ENCODE measurements around the gene PAQR5. TPM values are rescaled to one million over a fixed set of nuclear protein-coding genes. Genes with fewer than 3 reads are reported as not detected.

PAQR5 gene
- total RNA-seq, 1 donor from 2014 or later, result 1.2 TPM

DNA sequence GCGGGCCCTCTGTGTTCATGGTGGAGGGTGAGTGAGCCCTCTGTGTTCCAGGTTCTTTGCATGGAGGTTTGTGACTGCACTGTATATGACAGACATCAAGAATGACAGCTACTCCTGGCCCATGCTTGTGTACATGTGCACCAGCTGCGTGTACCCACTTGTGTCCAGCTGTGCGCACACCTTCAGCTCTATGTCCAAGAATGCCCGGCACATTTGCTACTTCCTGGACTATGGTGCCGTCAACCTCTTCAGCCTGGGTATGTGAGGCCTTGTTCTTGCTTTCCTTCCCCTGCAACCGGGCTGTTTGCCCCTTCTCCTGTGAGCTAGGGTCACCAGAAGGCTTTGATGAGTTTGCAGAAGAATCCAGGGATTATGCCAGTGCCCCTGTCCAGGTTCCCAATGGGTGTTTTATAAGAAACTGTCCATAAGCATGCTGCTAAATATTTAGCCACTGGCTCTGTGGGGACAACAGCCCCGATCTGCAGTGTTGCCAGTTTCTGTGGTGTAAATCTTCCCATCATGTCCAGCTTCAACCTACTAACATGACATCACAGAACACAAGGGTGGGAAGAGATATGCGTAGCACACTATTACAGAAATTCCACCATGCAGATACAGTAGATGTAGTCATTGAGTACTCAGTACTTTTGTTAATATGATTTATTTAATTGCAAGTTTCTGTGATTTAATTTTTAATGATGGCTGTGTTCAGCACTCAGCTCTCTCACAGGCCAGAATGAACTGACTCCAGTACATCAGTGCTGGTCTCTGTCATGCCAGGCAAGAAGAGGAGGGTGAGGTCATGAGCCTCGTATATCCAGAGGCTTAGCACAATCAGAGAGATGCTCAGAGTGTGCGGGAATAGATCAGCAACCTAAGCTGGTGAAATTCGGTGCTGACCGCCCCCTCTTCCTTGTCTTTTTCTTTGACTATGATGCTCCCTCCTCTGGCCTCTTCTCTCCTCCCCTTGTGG, 86.2 kb downstream of the PAQR5 start:
- H3K4me3 ChIP-seq (ENCODE audit: insufficient read depth, low read depth, low read length), result no peak overlapping the region
- H3K4me1 Mint-ChIP-seq (ENCODE audit: low read depth, unreplicated experiment), result no peaks in the 10 kb centered on the region
- H3K27me3 Mint-ChIP-seq (ENCODE audit: low read depth, unreplicated experiment), result peaks cover 26% of the 10 kb centered on the region
- no peak for TF ChIP-seq EZH2 (IDR thresholded peaks at IDR 0.05; ENCODE audit: insufficient read depth, low read length)
- no peaks in the 10 kb centered on the region for H3K9me3 ChIP-seq (ENCODE audit: insufficient read depth, low read depth, low read length)
- no peaks in the 10 kb centered on the region for H3K79me2 ChIP-seq (ENCODE audit: insufficient read depth, low read length)
- peaks cover 8% of the 10 kb centered on the region for H4K20me1 ChIP-seq (ENCODE audit: insufficient read depth, low read length)
- H3K9me3 Mint-ChIP-seq (ENCODE audit: unreplicated experiment), result no peaks in the 10 kb centered on the region
- no peak overlapping the region for H3K27ac Mint-ChIP-seq (ENCODE audit: unreplicated experiment)
- no peaks in the 10 kb centered on the region for H3K36me3 ChIP-seq (ENCODE audit: insufficient read depth, low read length)
- no peak overlapping the region for H3K27ac ChIP-seq (ENCODE audit: low read depth, low read length)
- no peak overlapping the region for H3K4me3 Mint-ChIP-seq (ENCODE audit: unreplicated experiment)
- no peaks in the 10 kb centered on the region for H3K36me3 Mint-ChIP-seq (ENCODE audit: low read depth, unreplicated experiment)
- DNase-seq (ENCODE audit: low read depth) (no peak), FAIRE-seq (no peak)
- H3K4me2 ChIP-seq (ENCODE audit: low read length), result no peak overlapping the region
- no peak overlapping the region for H2AFZ ChIP-seq (ENCODE audit: low read depth, low read length)
- no peaks in the 10 kb centered on the region for H3K4me1 ChIP-seq (ENCODE audit: insufficient read depth, low read length)
- H3K9ac ChIP-seq (ENCODE audit: low read length), result no peak overlapping the region
- H3K27me3 ChIP-seq (ENCODE audit: insufficient read depth, low read length), result no peaks in the 10 kb centered on the region

GRCh38 chr15:69385831-69386230, 87.1 kb downstream of the PAQR5 start:
- FAIRE-seq, result no peak
- Mint-ChIP-seq H3K27ac (ENCODE audit: unreplicated experiment) (no peak overlapping the region), H3K4me1 (ENCODE audit: low read depth, unreplicated experiment) (no peaks in the 10 kb centered on the region), H3K36me3 (ENCODE audit: low read depth, unreplicated experiment) (no peaks in the 10 kb centered on the region), H3K27me3 (ENCODE audit: low read depth, unreplicated experiment) (peaks cover 20% of the 10 kb centered on the region), H3K9me3 (ENCODE audit: unreplicated experiment) (no peaks in the 10 kb centered on the region), H3K4me3 (ENCODE audit: unreplicated experiment) (no peak overlapping the region)
- TF ChIP-seq EZH2 (IDR thresholded peaks at IDR 0.05; ENCODE audit: insufficient read depth, low read length), result no peak
- TF ChIP-seq CTCF (IDR thresholded peaks at IDR 0.05; ENCODE audit: insufficient read depth, low read depth, low read length), result no peak
- no peaks in the 10 kb centered on the region for H3K27me3 ChIP-seq (ENCODE audit: insufficient read depth, low read length)
- H3K4me3 ChIP-seq (ENCODE audit: insufficient read depth, low read depth, low read length), result no peak overlapping the region
- H3K9me3 ChIP-seq (ENCODE audit: insufficient read depth, low read depth, low read length), result no peaks in the 10 kb centered on the region
- no peak overlapping the region for H3K9ac ChIP-seq (ENCODE audit: low read length)
- no peak overlapping the region for H3K27ac ChIP-seq (ENCODE audit: low read depth, low read length)
- peaks cover 5% of the 10 kb centered on the region for H3K4me1 ChIP-seq (ENCODE audit: insufficient read depth, low read length)
- H3K4me2 ChIP-seq (ENCODE audit: low read length), result no peak overlapping the region
- DNase-seq (ENCODE audit: low read depth), result no peak
- no peak overlapping the region for H2AFZ ChIP-seq (ENCODE audit: low read depth, low read length)
- H4K20me1 ChIP-seq (ENCODE audit: insufficient read depth, low read length), result peaks cover 8% of the 10 kb centered on the region
- no peaks in the 10 kb centered on the region for H3K36me3 ChIP-seq (ENCODE audit: insufficient read depth, low read length)
- no peaks in the 10 kb centered on the region for H3K79me2 ChIP-seq (ENCODE audit: insufficient read depth, low read length)

DNA sequence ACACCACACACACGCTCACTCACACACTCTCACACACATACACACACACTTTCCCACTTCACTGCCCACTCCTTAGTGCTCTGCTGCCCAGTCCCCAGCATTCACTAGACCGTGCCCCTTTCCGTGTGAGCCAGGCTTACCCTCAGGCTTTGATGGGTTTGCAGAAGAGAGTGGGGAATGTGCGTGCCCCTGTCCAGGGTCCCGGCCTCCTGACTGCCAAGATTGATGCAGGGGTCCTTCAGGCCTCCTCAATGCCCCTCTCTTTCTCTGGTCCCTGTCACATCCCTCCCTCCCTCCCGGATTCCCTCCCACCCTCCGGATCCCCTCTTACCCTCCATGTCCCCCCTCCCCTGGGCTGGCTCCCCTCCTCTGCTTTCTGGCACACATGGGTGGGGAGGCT, 87.6 kb downstream of the PAQR5 start:
- H3K27me3 ChIP-seq (ENCODE audit: insufficient read depth, low read length), result no peaks in the 10 kb centered on the region
- H3K4me1 Mint-ChIP-seq (ENCODE audit: low read depth, unreplicated experiment), result no peaks in the 10 kb centered on the region
- no peaks in the 10 kb centered on the region for H3K36me3 ChIP-seq (ENCODE audit: insufficient read depth, low read length)
- H3K9me3 Mint-ChIP-seq (ENCODE audit: unreplicated experiment), result no peaks in the 10 kb centered on the region
- H3K36me3 Mint-ChIP-seq (ENCODE audit: low read depth, unreplicated experiment), result no peaks in the 10 kb centered on the region
- peaks cover 8% of the 10 kb centered on the region for H4K20me1 ChIP-seq (ENCODE audit: insufficient read depth, low read length)
- H3K4me1 ChIP-seq (ENCODE audit: insufficient read depth, low read length), result peaks cover 8% of the 10 kb centered on the region
- H3K27ac Mint-ChIP-seq (ENCODE audit: unreplicated experiment), result no peak overlapping the region
- H2AFZ ChIP-seq (ENCODE audit: low read depth, low read length), result no peak overlapping the region
- no peaks in the 10 kb centered on the region for H3K79me2 ChIP-seq (ENCODE audit: insufficient read depth, low read length)
- TF ChIP-seq CTCF (IDR thresholded peaks at IDR 0.05; ENCODE audit: insufficient read depth, low read depth, low read length) (no peak), EZH2 (IDR thresholded peaks at IDR 0.05; ENCODE audit: insufficient read depth, low read length) (no peak)
- H3K9ac ChIP-seq (ENCODE audit: low read length), result no peak overlapping the region
- peaks cover 18% of the 10 kb centered on the region for H3K27me3 Mint-ChIP-seq (ENCODE audit: low read depth, unreplicated experiment)
- H3K9me3 ChIP-seq (ENCODE audit: insufficient read depth, low read depth, low read length), result no peaks in the 10 kb centered on the region
- no peak overlapping the region for H3K4me2 ChIP-seq (ENCODE audit: low read length)
- no peak overlapping the region for H3K4me3 Mint-ChIP-seq (ENCODE audit: unreplicated experiment)
- FAIRE-seq (no peak), DNase-seq (ENCODE audit: low read depth) (no peak)
- no peak overlapping the region for H3K27ac ChIP-seq (ENCODE audit: low read depth, low read length)
- no peak overlapping the region for H3K4me3 ChIP-seq (ENCODE audit: insufficient read depth, low read depth, low read length)

Measured in astrocyte (in vitro differentiated cells and primary cell).